Measurements from ENCODE around the gene ISG15. TPM values are rescaled to one million over a fixed set of nuclear protein-coding genes. Genes with fewer than 3 reads are reported as not detected.

The ISG15 gene
- total RNA-seq, 1 experiment from 2014 or later = 124 TPM

DNA sequence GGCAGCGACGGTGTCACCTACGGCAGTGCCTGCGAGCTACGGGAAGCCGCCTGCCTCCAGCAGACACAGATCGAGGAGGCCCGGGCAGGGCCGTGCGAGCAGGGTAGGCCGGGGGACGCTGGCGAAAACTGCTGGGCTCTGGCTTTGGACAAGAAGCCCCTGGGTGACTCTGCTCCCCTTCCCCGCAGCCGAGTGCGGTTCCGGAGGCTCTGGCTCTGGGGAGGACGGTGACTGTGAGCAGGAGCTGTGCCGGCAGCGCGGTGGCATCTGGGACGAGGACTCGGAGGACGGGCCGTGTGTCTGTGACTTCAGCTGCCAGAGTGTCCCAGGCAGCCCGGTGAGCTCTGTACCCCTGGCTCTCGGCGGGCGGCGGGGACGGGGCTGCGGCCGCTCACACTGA lies 30.6 kb downstream of the ISG15 start:
- Histone ChIP-seq H3K36me3 (replicated peaks; ENCODE audit: control insufficient read depth, insufficient read depth, low read length) (peaks cover 9% of the 10 kb centered on the region), H3K27me3 (ENCODE audit: control insufficient read depth, insufficient read depth, low read length) (peaks cover 15% of the 10 kb centered on the region), H3K4me3 (ENCODE audit: insufficient read depth, low read depth, low read length) (no peak overlapping the region)
- no peak for DNase-seq

DNA sequence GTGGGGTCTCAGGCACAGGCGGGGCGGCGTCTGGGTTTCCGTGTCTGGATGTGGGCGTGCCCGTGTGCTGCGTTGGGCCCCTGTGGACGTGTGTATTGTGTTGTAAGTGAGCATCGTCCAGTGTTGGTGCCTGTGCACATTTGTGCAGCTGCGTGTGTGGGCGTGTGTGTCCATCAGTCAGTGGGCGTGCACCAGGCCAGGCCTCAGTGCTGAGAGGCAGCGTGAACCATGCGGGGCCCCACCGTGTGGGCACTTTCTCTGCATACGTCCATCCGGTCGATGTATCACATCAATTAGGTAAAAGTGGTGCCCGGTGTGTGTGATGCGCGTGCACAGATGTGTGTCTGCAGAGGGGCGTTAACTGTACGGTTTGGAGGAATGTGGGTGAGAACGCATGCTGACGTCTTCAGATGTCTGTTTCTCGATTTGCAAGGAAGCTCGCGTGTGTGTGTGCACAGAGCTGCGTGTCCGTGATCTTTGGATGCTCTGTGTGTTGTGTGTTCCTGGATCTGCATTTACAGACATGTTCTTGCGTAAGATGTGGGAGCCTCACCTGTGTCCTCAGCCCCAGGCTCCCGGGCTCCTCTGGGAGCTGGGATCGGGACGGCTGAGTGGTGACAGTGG lies 31.3 kb downstream of the ISG15 start:
- Histone ChIP-seq H3K36me3 (replicated peaks; ENCODE audit: control insufficient read depth, insufficient read depth, low read length) (peaks cover 9% of the 10 kb centered on the region), H3K27me3 (ENCODE audit: control insufficient read depth, insufficient read depth, low read length) (peaks cover 10% of the 10 kb centered on the region), H3K4me3 (ENCODE audit: insufficient read depth, low read depth, low read length) (no peak overlapping the region)
- DNase-seq = no peak

DNA sequence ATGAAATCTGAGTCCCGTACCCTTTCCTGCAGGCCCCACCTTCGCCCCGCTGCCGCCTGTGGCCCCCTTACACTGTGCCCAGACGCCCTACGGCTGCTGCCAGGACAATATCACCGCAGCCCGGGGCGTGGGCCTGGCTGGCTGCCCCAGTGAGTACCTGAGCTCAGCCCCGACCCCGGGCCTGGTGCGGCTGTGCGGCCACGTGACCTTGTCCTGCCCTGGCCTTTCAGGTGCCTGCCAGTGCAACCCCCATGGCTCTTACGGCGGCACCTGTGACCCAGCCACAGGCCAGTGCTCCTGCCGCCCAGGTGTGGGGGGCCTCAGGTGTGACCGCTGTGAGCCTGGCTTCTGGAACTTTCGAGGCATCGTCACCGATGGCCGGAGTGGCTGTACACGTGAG lies 31.8 kb downstream of the ISG15 start:
- H3K27me3 ChIP-seq (ENCODE audit: control insufficient read depth, insufficient read depth, low read length) = peaks cover 5% of the 10 kb centered on the region
- H3K4me3 ChIP-seq (ENCODE audit: insufficient read depth, low read depth, low read length) = no peak overlapping the region
- no peak for DNase-seq
- peaks cover 9% of the 10 kb centered on the region for H3K36me3 ChIP-seq (replicated peaks; ENCODE audit: control insufficient read depth, insufficient read depth, low read length)

DNA sequence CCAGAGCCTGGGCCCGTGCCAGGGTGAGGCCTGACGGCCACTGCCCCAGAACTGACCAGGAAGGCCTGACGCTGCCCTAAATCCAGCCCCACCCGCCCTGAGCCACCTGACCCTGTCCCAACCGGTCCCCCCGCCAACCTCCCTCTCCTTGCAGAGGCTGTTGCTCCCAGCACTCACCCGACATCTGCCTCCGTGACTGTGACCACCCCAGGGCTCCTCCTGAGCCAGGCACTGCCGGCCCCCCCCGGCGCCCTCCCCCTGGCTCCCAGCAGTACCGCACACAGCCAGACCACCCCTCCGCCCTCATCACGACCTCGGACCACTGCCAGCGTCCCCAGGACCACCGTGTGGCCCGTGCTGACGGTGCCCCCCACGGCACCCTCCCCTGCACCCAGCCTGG lies 32.9 kb downstream of the ISG15 start:
- no peak overlapping the region for H3K4me3 ChIP-seq (ENCODE audit: insufficient read depth, low read depth, low read length)
- no peaks in the 10 kb centered on the region for H3K27me3 ChIP-seq (ENCODE audit: control insufficient read depth, insufficient read depth, low read length)
- peaks cover 9% of the 10 kb centered on the region for H3K36me3 ChIP-seq (replicated peaks; ENCODE audit: control insufficient read depth, insufficient read depth, low read length)
- DNase-seq = no peak

DNA sequence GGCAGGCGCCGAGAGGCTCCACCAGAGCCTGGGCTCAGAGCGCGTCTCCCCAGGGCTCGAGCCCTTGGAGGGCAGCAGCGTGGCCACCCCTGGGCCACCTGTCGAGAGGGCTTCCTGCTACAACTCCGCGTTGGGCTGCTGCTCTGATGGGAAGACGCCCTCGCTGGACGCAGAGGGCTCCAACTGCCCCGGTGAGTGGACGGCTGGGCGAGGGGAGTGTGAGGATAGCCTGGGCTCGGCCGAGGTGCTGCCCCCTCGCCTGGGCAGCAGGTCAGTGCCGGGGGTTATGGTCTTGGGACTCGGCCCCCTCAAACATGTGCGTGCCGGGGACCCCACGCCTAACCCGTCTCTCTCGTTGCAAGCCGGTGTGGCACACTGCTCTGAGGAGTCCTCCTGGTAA lies 33.5 kb downstream of the ISG15 start:
- H3K4me3 ChIP-seq (ENCODE audit: insufficient read depth, low read depth, low read length) = no peak overlapping the region
- DNase-seq = no peak
- peaks cover 11% of the 10 kb centered on the region for H3K36me3 ChIP-seq (replicated peaks; ENCODE audit: control insufficient read depth, insufficient read depth, low read length)
- no peaks in the 10 kb centered on the region for H3K27me3 ChIP-seq (ENCODE audit: control insufficient read depth, insufficient read depth, low read length)

DNA sequence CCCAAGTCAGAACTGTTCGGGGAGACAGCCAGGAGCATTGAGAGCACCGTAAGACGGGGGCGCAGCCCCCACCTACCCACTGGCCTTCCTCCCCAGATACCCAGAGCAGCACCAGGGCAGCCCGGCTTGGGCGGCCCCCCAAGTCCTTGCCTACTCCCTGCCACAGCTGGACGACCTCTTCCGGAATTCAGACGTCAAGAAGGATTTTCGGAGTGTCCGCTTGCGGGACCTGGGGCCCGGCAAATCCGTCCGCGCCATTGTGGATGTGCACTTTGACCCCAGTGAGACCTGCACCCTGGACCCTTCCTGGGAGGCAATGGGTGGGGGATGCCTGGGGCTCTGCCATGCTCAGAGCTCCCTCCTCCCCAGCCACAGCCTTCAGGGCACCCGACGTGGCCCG lies 34.1 kb downstream of the ISG15 start:
- Histone ChIP-seq H3K27me3 (ENCODE audit: control insufficient read depth, insufficient read depth, low read length) (no peaks in the 10 kb centered on the region), H3K4me3 (ENCODE audit: insufficient read depth, low read depth, low read length) (no peak overlapping the region), H3K36me3 (replicated peaks; ENCODE audit: control insufficient read depth, insufficient read depth, low read length) (peaks cover 15% of the 10 kb centered on the region)
- DNase-seq = no peak

DNA sequence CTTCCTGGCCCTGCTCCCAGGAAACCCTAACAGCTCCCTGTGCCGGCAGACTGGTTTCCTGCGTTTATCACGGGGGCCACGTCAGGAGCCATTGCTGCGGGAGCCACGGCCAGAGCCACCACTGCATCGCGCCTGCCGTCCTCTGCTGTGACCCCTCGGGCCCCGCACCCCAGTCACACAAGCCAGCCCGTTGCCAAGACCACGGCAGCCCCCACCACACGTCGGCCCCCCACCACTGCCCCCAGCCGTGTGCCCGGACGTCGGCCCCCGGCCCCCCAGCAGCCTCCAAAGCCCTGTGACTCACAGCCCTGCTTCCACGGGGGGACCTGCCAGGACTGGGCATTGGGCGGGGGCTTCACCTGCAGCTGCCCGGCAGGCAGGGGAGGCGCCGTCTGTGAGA lies 34.7 kb downstream of the ISG15 start:
- Histone ChIP-seq H3K4me3 (ENCODE audit: insufficient read depth, low read depth, low read length) (no peak overlapping the region), H3K36me3 (replicated peaks; ENCODE audit: control insufficient read depth, insufficient read depth, low read length) (peaks cover 20% of the 10 kb centered on the region), H3K27me3 (ENCODE audit: control insufficient read depth, insufficient read depth, low read length) (no peaks in the 10 kb centered on the region)
- no peak for DNase-seq

DNA sequence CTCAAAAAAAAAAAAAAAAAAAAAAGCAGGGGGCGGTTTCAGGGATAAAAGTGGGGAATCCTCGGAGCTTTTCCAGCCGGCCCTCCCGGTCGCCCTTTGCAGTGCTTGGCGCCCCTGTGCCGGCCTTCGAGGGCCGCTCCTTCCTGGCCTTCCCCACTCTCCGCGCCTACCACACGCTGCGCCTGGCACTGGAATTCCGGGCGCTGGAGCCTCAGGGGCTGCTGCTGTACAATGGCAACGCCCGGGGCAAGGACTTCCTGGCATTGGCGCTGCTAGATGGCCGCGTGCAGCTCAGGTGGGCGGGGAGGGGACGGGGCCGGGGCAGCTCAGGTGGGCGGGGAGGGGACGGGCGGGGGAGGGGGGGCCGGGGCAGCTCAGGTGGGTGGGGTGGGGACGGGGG lies 35.5 kb downstream of the ISG15 start:
- H3K27me3 ChIP-seq (ENCODE audit: control insufficient read depth, insufficient read depth, low read length) = no peaks in the 10 kb centered on the region

DNA sequence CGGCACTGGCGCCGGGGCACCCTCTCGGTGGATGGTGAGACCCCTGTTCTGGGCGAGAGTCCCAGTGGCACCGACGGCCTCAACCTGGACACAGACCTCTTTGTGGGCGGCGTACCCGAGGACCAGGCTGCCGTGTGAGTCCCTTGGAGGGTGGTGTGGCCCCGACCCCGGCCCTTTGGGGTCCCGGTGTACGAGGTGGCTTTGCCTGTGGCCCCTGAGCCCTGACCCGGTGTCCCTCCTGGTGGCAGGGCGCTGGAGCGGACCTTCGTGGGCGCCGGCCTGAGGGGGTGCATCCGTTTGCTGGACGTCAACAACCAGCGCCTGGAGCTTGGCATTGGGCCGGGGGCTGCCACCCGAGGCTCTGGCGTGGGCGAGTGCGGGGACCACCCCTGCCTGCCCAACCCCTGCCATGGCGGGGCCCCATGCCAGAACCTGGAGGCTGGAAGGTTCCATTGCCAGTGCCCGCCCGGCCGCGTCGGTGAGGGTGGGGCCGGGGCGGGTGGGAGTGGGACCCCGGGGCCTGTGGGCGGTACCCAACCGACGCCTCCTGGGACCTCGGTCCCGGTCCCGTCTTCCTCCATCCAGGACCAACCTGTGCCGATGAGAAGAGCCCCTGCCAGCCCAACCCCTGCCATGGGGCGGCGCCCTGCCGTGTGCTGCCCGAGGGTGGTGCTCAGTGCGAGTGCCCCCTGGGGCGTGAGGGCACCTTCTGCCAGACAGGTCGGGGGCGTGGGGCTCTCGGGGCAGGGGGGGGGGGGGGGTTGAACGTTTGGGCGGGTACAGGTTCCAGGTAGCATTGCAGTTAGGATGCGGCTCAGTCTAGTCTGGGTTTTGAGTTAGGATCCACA lies 36.2 kb downstream of the ISG15 start:
- Histone ChIP-seq H3K36me3 (replicated peaks; ENCODE audit: control insufficient read depth, insufficient read depth, low read length) (peaks cover 22% of the 10 kb centered on the region), H3K27me3 (ENCODE audit: control insufficient read depth, insufficient read depth, low read length) (no peaks in the 10 kb centered on the region), H3K4me3 (ENCODE audit: insufficient read depth, low read depth, low read length) (no peak overlapping the region)
- DNase-seq = no peak

More for the DNA sequence above, 35.5 kb downstream of the ISG15 start:
- DNase-seq = no peak
- Histone ChIP-seq H3K4me3 (ENCODE audit: insufficient read depth, low read depth, low read length) (no peak overlapping the region), H3K36me3 (replicated peaks; ENCODE audit: control insufficient read depth, insufficient read depth, low read length) (peaks cover 23% of the 10 kb centered on the region)

DNA sequence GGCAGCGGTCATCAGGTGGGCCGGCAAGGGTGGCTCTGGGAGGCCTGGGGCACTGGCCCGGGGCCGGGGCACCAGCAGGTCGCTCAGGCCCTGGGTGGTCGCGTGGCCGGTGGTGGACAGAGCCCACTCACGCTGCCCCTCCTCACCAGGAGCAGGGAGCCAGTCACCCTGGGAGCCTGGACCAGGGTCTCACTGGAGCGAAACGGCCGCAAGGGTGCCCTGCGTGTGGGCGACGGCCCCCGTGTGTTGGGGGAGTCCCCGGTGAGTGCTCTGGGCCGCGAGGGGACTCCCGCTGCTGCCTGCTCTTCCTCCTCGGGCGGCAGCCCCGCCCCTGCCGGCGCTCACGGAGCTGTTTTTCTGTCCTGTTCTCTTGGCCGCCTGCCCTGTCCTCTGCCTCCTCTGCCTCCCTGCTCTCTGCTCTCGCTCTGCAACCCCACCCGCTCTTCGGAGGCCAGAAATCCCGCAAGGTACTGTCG lies 37.3 kb downstream of the ISG15 start:
- H3K36me3 ChIP-seq (replicated peaks; ENCODE audit: control insufficient read depth, insufficient read depth, low read length) = peaks cover 18% of the 10 kb centered on the region
- H3K27me3 ChIP-seq (ENCODE audit: control insufficient read depth, insufficient read depth, low read length) = no peaks in the 10 kb centered on the region
- no peak for DNase-seq
- H3K4me3 ChIP-seq (ENCODE audit: insufficient read depth, low read depth, low read length) = no peak overlapping the region

DNA sequence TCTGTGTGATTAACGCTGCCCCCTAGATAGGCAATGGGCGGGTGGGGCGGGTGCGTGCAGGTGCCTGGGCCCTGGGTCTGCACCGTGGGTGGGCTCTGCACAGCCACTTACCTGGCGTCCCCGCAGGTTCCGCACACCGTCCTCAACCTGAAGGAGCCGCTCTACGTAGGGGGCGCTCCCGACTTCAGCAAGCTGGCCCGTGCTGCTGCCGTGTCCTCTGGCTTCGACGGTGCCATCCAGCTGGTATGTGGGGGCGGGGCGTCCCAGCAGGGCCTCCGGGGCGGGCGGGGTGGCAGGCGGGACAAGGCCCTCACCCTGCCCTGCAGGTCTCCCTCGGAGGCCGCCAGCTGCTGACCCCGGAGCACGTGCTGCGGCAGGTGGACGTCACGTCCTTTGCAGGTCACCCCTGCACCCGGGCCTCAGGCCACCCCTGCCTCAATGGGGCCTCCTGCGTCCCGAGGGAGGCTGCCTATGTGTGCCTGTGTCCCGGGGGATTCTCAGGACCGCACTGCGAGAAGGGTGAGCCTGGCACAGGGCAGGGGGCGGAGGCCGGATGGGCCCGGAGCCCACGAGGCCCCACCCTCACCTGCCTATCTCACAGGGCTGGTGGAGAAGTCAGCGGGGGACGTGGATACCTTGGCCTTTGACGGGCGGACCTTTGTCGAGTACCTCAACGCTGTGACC lies 38.0 kb downstream of the ISG15 start:
- Histone ChIP-seq H3K4me3 (ENCODE audit: insufficient read depth, low read depth, low read length) (no peak overlapping the region), H3K27me3 (ENCODE audit: control insufficient read depth, insufficient read depth, low read length) (no peaks in the 10 kb centered on the region), H3K36me3 (replicated peaks; ENCODE audit: control insufficient read depth, insufficient read depth, low read length) (peaks cover 15% of the 10 kb centered on the region)
- peak; percentile 73 for DNase-seq

DNA sequence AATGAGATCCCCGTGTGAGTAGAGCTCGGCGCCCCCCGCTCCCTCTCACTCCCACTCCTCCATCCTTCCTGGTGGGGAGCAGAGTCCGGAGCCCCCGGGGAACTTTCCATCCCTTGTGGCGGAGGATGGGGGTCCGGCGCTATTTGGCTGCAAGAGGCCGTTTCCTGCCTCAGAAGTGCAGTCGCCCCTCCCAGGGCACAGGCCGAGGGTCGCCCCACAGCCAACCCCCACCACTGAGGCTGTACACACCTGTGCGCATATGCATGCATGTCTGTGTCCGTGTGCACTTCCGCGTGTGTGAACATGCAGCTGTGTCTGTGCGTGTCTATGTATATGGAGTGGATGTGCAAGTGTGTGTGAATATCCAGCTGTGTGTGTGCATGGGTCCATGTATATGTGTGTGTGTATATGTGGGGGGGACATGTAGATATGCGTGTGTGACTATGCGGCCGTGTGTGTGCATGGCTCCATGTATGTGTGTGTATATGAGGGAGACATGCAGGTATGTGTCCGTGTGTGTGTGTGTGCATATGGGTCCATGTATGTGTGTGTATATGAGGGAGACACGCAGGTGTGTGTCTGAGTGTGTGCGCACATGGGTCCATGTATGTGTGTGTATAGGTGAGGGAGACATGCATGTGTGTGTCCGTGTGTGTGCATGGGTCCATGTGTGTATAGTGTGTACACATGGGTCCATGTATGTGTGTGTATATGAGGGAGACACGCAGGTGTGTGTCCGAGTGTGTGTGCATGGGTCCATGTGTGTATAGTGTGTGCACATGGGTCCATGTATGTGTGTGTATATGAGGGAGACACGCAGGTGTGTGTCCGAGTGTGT lies 38.9 kb downstream of the ISG15 start:
- no peak overlapping the region for H3K4me3 ChIP-seq (ENCODE audit: insufficient read depth, low read depth, low read length)
- DNase-seq = no peak
- H3K36me3 ChIP-seq (replicated peaks; ENCODE audit: control insufficient read depth, insufficient read depth, low read length) = peaks cover 13% of the 10 kb centered on the region
- H3K27me3 ChIP-seq (ENCODE audit: control insufficient read depth, insufficient read depth, low read length) = 0 out of 2 replicates have a peak, but pooled peaks cover 2% of the 10 kb centered on the region

DNA sequence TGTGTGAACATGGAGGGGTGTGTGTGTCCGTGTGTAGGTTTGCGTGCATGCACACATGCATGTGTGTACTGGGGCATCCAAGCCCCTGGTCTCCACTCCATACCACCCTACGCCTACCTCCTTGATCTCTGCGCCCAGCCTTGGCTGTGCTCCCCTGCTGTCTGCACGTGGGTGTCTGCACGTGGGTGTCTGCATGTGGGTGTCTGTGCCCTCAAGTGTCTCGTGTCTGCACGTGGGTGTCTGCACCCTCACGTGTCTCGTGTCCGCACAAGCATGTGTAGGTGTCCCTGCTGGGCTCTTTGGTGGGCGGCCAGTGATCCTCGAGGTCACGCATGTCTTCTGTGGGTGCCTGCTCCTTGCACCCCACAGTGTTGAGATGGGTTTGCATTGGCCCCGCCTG lies 39.7 kb downstream of the ISG15 start:
- peaks cover 2% of the 10 kb centered on the region; the same call in 1 of the 2 replicates for H3K27me3 ChIP-seq (ENCODE audit: control insufficient read depth, insufficient read depth, low read length)
- H3K4me3 ChIP-seq (ENCODE audit: insufficient read depth, low read depth, low read length) = no peak overlapping the region
- H3K36me3 ChIP-seq (replicated peaks; ENCODE audit: control insufficient read depth, insufficient read depth, low read length) = peaks cover 13% of the 10 kb centered on the region
- DNase-seq = no peak

DNA sequence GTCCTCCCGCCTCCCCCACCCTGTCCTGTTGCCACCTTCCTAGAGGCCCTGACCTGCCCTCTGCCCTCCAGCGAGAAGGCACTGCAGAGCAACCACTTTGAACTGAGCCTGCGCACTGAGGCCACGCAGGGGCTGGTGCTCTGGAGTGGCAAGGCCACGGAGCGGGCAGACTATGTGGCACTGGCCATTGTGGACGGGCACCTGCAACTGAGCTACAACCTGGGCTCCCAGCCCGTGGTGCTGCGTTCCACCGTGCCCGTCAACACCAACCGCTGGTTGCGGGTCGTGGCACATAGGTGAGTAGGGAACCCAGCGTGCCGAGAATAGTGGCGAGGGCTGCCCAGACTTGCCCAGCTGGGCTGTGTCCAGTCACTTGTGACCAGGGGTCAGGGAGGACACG lies 40.4 kb downstream of the ISG15 start:
- H3K36me3 ChIP-seq (replicated peaks; ENCODE audit: control insufficient read depth, insufficient read depth, low read length) = peaks cover 13% of the 10 kb centered on the region
- no peak overlapping the region for H3K4me3 ChIP-seq (ENCODE audit: insufficient read depth, low read depth, low read length)
- DNase-seq = no peak
- H3K27me3 ChIP-seq (ENCODE audit: control insufficient read depth, insufficient read depth, low read length) = peaks cover 8% of the 10 kb centered on the region

Measured in H7 (cell line).